Caco-2 (cell line): ENCODE data around the gene FAM8A1. TPM values are rescaled to one million over a fixed set of nuclear protein-coding genes. Genes with fewer than 3 reads are reported as not detected.

Source experiments
- BruUV-seq: library from RNA; stranded (reverse); fragments of 400-500 nt; replicated peaks from 2 replicates; lab custom pipeline; 2021; lab: Mats Ljungman, UMichigan
- CTCF ChIA-PET: fragments of 300-600 bp; sonication (Branson Sonifier 250); formaldehyde crosslinking; loops from one replicate; lab custom pipeline; 2022; ENCODE audit warnings: antibody characterized with exemption; lab: Charles Lee
- POLR2A ChIA-PET: fragments of 300-600 bp; sonication (Branson Sonifier 250); formaldehyde crosslinking; loops from one replicate; lab custom pipeline; 2022; ENCODE audit warnings: antibody characterized with exemption; lab: Charles Lee
- DNase-seq, 2 experiments: peaks; one replicate each; pipeline versions ENCODE4 v3.0.0 to v3.0.0-alpha.2; 2020 to 2022
- H3K27me3 ChIP-seq: replicated peaks from 2 replicates; pipeline ENCODE4 v1.6.0; 2011; ENCODE audit warnings: low read length; ENCODE audit not compliant: control insufficient read depth, insufficient read depth
- H3K36me3 ChIP-seq: 2 replicates; pipeline ENCODE4 v1.5.1; 2011; ENCODE audit warnings: low read length; ENCODE audit not compliant: control insufficient read depth, insufficient read depth
- H3K4me1 ChIP-seq: fragments of 250-450 bp; sonication (Bioruptor Pico); 2 replicates; pipeline ENCODE4 v1.5.1; 2020; ENCODE audit warnings: mild to moderate bottlenecking
- H3K4me3 ChIP-seq: 2 replicates; pipeline ENCODE4 v1.5.1; 2011; ENCODE audit warnings: low read depth, mild to moderate bottlenecking, control low read depth, low read length
- H3K9me3 ChIP-seq: fragments of 250-450 bp; sonication (Bioruptor Pico); 2 replicates; pipeline ENCODE4 v1.5.1; 2020; ENCODE audit warnings: mild to moderate bottlenecking, moderate library complexity
- H3K27ac Mint-ChIP-seq: one replicate; pipeline ENCODE4 v1.8.0; 2022; ENCODE audit warnings: mixed read lengths; ENCODE audit not compliant: unreplicated experiment
- H3K27me3 Mint-ChIP-seq: one replicate; pipeline ENCODE4 v1.8.0; 2022; ENCODE audit warnings: mixed read lengths; ENCODE audit not compliant: insufficient read depth, unreplicated experiment
- H3K36me3 Mint-ChIP-seq: one replicate; pipeline ENCODE4 v1.8.0; 2022; ENCODE audit warnings: mild to moderate bottlenecking, mixed read lengths; ENCODE audit not compliant: insufficient read depth, unreplicated experiment
- H3K4me1 Mint-ChIP-seq: one replicate; pipeline ENCODE4 v1.8.0; 2022; ENCODE audit warnings: low read depth, mixed read lengths; ENCODE audit not compliant: unreplicated experiment
- H3K4me3 Mint-ChIP-seq: one replicate; pipeline ENCODE4 v1.8.0; 2022; ENCODE audit warnings: mild to moderate bottlenecking, moderate library complexity, mixed read lengths; ENCODE audit not compliant: unreplicated experiment
- H3K9me3 Mint-ChIP-seq: one replicate; pipeline ENCODE4 v1.8.0; 2022; ENCODE audit warnings: mixed read lengths; ENCODE audit not compliant: unreplicated experiment
- intact Hi-C: fragments of 100-400 bp; cut with micrococcal nuclease; formaldehyde crosslinking; loops from one replicate; pipeline ENCODE4 v1.10.0; 2022; ENCODE audit not compliant: unreplicated experiment
- total RNA-seq: library from RNA; stranded (reverse); gene quantifications from 2 replicates; pipeline ENCODE4 v1.2.3, GENCODE V29; 2022
- TF ChIP-seq, protein P1 (sequence below), 2 experiments: fragments of 200-600 bp in 1 of 2; IDR thresholded peaks; 1 replicate in 1 of 2; 2 replicates in 1 of 2; pipeline versions ENCODE4 v1.5.1 to v1.8.0; 2011 to 2022; ENCODE audit warnings: antibody characterized with exemption in 1 of 2, control low read depth in 1 of 2, inconsistent platforms in 1 of 2, low read depth in 1 of 2, low read length in 1 of 2, mild to moderate bottlenecking in 1 of 2, moderate library complexity in 1 of 2; ENCODE audit not compliant: insufficient read depth in 1 of 2, severe bottlenecking in 1 of 2, unreplicated experiment in 1 of 2

FAM8A1 gene
- total RNA-seq, 1 experiment from 2014 or later: 18.9 TPM

DNA sequence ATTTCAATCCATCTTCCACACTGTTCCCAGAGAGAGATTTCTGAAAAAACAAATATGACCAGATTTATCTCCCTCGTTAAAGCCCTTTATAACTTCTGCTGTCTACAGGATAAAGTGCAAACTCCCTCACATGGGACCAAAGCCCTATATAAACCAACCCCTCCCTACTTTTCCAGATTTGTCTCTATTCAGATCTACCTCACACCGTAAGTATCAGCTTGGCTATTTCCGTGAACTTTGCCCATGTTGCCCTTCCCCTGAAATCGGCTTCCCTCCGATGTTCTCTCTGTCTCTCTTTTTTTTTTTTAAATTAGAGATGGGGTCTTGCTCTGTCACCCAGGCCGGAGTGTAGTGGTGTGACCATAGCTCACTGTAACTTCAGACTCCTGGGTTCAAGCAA is 12.1 kb upstream of the FAM8A1 start:
- ChIA-PET POLR2A (no interaction called here), CTCF (interaction anchor here (0.9 kb wide), 1 partner anchor 13 kb away, joined by 3 read pairs; the partner anchor contains the start of gene FAM8A1)
- intact Hi-C loops: loop anchor here (10.0 kb wide), 2 partner anchors 113 to 537 kb away; partner anchors contain the start of gene NHLRC1
- no peaks in the 10 kb centered on the region for H3K36me3 ChIP-seq
- TF ChIP-seq, protein P1, sequence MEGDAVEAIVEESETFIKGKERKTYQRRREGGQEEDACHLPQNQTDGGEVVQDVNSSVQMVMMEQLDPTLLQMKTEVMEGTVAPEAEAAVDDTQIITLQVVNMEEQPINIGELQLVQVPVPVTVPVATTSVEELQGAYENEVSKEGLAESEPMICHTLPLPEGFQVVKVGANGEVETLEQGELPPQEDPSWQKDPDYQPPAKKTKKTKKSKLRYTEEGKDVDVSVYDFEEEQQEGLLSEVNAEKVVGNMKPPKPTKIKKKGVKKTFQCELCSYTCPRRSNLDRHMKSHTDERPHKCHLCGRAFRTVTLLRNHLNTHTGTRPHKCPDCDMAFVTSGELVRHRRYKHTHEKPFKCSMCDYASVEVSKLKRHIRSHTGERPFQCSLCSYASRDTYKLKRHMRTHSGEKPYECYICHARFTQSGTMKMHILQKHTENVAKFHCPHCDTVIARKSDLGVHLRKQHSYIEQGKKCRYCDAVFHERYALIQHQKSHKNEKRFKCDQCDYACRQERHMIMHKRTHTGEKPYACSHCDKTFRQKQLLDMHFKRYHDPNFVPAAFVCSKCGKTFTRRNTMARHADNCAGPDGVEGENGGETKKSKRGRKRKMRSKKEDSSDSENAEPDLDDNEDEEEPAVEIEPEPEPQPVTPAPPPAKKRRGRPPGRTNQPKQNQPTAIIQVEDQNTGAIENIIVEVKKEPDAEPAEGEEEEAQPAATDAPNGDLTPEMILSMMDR (IDR thresholded peaks at IDR 0.05; ENCODE audit: insufficient read depth in 1 of 2, low read depth in 1 of 2, low read length in 1 of 2, severe bottlenecking in 1 of 2, unreplicated experiment in 1 of 2): no peak
- no peaks in the 10 kb centered on the region for H3K27me3 Mint-ChIP-seq
- peaks cover 5% of the 10 kb centered on the region for H3K36me3 Mint-ChIP-seq
- BruUV-seq: no TSS peak
- H3K4me3 ChIP-seq: no peak overlapping the region
- no peak for DNase-seq
- peaks cover 12% of the 10 kb centered on the region for H3K4me1 Mint-ChIP-seq
- no peak overlapping the region for H3K27ac Mint-ChIP-seq
- no peaks in the 10 kb centered on the region for H3K9me3 ChIP-seq
- no peak overlapping the region for H3K4me3 Mint-ChIP-seq
- H3K27me3 ChIP-seq: no peaks in the 10 kb centered on the region
- H3K9me3 Mint-ChIP-seq: no peaks in the 10 kb centered on the region
- no peaks in the 10 kb centered on the region for H3K4me1 ChIP-seq

- POLR2A ChIA-PET: no interaction called here
- BruUV-seq: no TSS peak
- Histone ChIP-seq H3K4me3 (no peak overlapping the region), H3K9me3 (no peaks in the 10 kb centered on the region), H3K27me3 (no peaks in the 10 kb centered on the region), H3K4me1 (no peaks in the 10 kb centered on the region), H3K36me3 (no peaks in the 10 kb centered on the region)
- CTCF ChIA-PET: interaction anchor here (0.5 to 0.7 kb wide), 2 partner anchors 9 to 11 kb away, joined by 3 read pairs; no protein-coding TSS in a partner anchor
- peaks cover 12% of the 10 kb centered on the region for H3K4me1 Mint-ChIP-seq
- H3K27ac Mint-ChIP-seq: no peak overlapping the region
- TF ChIP-seq, protein P1 (IDR thresholded peaks at IDR 0.05; ENCODE audit: insufficient read depth in 1 of 2, low read depth in 1 of 2, low read length in 1 of 2, severe bottlenecking in 1 of 2, unreplicated experiment in 1 of 2): no peak
- H3K4me3 Mint-ChIP-seq: no peak overlapping the region
- H3K27me3 Mint-ChIP-seq: no peaks in the 10 kb centered on the region
- no peak for DNase-seq
- no peaks in the 10 kb centered on the region for H3K9me3 Mint-ChIP-seq
- intact Hi-C loops: loop anchor here (10.0 kb wide), 2 partner anchors 115 to 535 kb away; partner anchors contain the start of gene NHLRC1
- H3K36me3 Mint-ChIP-seq: peaks cover 5% of the 10 kb centered on the region
Observed at GRCh38 chr6:17589406-17590096, 10.6 kb upstream of the FAM8A1 start.

DNA sequence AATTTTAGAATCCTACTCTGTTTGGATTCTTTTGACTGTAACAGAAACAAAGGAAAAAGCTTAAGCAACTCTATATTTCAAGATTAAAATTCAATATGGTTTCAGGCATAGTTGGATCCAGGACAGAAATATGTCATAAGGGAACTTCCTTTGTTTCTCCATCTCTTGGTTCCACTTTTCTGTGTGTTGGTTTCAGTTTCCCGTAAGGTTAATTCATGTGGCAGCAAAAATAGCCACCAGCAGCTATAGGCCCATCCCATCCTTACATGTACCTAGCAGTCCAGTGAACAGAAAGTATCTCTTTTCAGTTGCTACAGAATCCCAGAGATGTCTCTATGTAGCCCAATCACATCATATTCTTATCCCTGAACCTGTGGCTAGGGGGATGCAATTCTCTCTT is 8.8 kb upstream of the FAM8A1 start:
- no peaks in the 10 kb centered on the region for H3K27me3 ChIP-seq
- TF ChIP-seq, protein P1 (IDR thresholded peaks at IDR 0.05; ENCODE audit: insufficient read depth in 1 of 2, low read depth in 1 of 2, low read length in 1 of 2, severe bottlenecking in 1 of 2, unreplicated experiment in 1 of 2): no peak
- Mint-ChIP-seq H3K9me3 (no peaks in the 10 kb centered on the region), H3K4me3 (no peak overlapping the region), H3K27me3 (no peaks in the 10 kb centered on the region), H3K4me1 (peaks cover 12% of the 10 kb centered on the region), H3K27ac (no peak overlapping the region), H3K36me3 (peaks cover 5% of the 10 kb centered on the region)
- no peaks in the 10 kb centered on the region for H3K36me3 ChIP-seq
- intact Hi-C loops: no loop called here
- CTCF ChIA-PET: no interaction called here
- BruUV-seq: no TSS peak
- H3K4me3 ChIP-seq: no peak overlapping the region
- H3K4me1 ChIP-seq: no peaks in the 10 kb centered on the region
- POLR2A ChIA-PET: no interaction called here
- H3K9me3 ChIP-seq: no peaks in the 10 kb centered on the region
- DNase-seq: no peak
